HepG2 (cell line): ENCODE data around the gene SLC17A9. TPM values are rescaled to one million over a fixed set of nuclear protein-coding genes. Genes with fewer than 3 reads are reported as not detected.

Experiments used
- EED ChIP-seq: sonication (generic); formaldehyde crosslinking; IDR thresholded peaks from 2 replicates; pipeline ENCODE4 v1.5.0; 2020; ENCODE audit warnings: mild to moderate bottlenecking, missing genetic modification reagents
- MIER3 ChIP-seq: IDR thresholded peaks from 2 replicates; pipeline ENCODE4 v1.6.1; 2016; ENCODE audit warnings: missing compliant biosample characterization, borderline replicate concordance
- MXD4 ChIP-seq: IDR thresholded peaks from 2 replicates; pipeline ENCODE4 v1.6.1; 2016; ENCODE audit warnings: mild to moderate bottlenecking, missing biosample characterization, missing genetic modification reagents
- PHF8 ChIP-seq: sonication (generic); formaldehyde crosslinking; IDR thresholded peaks from 2 replicates; pipeline ENCODE4 v1.5.0; 2020; ENCODE audit warnings: missing genetic modification reagents
- SOX13 ChIP-seq, 3 experiments: fragments of 450-650 bp in 1 of 3; sonication (generic) in 1 of 3; formaldehyde crosslinking in 1 of 3; IDR thresholded peaks in 2 of 3; conservative IDR thresholded peaks in 1 of 3; 2 replicates each; pipeline versions ENCODE4 v1.5.0 to v1.6.1; 2016 to 2020; ENCODE audit warnings: antibody characterized with exemption in 1 of 3, mild to moderate bottlenecking in 1 of 3, missing compliant biosample characterization in 1 of 3, missing genetic modification reagents in 1 of 3, moderate library complexity in 1 of 3
- ZNF713 ChIP-seq: sonication (generic); formaldehyde crosslinking; IDR thresholded peaks from 2 replicates; pipeline ENCODE4 v1.4.0; 2020; ENCODE audit warnings: mild to moderate bottlenecking, missing genetic modification reagents
- polyA plus RNA-seq, 8 experiments: library from polyadenylated mRNA; depleted of rRNA in 3 of 8; stranded (reverse) in 7 of 8; unstranded in 1 of 8; fragments of >200 nt; fragmentation: Illumina TruSeq in 4 of 8; extraction: Trizol in 4 of 8; gene quantifications; 2 replicates each; pipeline versions ENCODE4 v1.2.1 to v1.2.3, GENCODE V29; 2011 to 2016; ENCODE audit warnings: low read depth in 4 of 8, missing spikeins in 1 of 8, mixed read lengths in 1 of 8; ENCODE audit not compliant: insufficient read depth in 1 of 8
- total RNA-seq, 5 experiments: library from RNA; depleted of rRNA; stranded (reverse); fragments of >200 nt; fragmentation: Illumina TruSeq; extraction: Trizol; gene quantifications; 2 replicates each; pipeline ENCODE4 v1.2.3, GENCODE V29; 2016; ENCODE audit warnings: low read depth in 1 of 5
- TF ChIP-seq, protein P1 (sequence below): sonication (generic); formaldehyde crosslinking; IDR thresholded peaks from 2 replicates; pipeline ENCODE4 v1.5.1; 2020; ENCODE audit warnings: missing genetic modification reagents, mild to moderate bottlenecking, borderline replicate concordance
- TF ChIP-seq, protein P2 (sequence below): fragments of 450-650 bp; IDR thresholded peaks from 2 replicates; pipeline ENCODE4 v1.6.1; 2016
- TF ChIP-seq, protein P3 (sequence below): sonication (generic); formaldehyde crosslinking; IDR thresholded peaks from 2 replicates; pipeline ENCODE4 v1.4.0; 2020; ENCODE audit warnings: mild to moderate bottlenecking, missing genetic modification reagents
- TF ChIP-seq, protein P4 (sequence below): sonication (generic); formaldehyde crosslinking; IDR thresholded peaks from 2 replicates; pipeline ENCODE4 v1.9.0; 2021; ENCODE audit warnings: missing genetic modification reagents, borderline replicate concordance
- TF ChIP-seq, protein P5 (sequence below): sonication (generic); formaldehyde crosslinking; IDR thresholded peaks from 2 replicates; pipeline ENCODE4 v1.4.0; 2020; ENCODE audit warnings: missing genetic modification reagents, borderline replicate concordance

Gene SLC17A9
- total and polyA plus RNA-seq, 2 of the 13 experiments (the other 11 are each of a cell fraction or from before 2014, with no cell fraction given): 110 to 191 TPM

DNA sequence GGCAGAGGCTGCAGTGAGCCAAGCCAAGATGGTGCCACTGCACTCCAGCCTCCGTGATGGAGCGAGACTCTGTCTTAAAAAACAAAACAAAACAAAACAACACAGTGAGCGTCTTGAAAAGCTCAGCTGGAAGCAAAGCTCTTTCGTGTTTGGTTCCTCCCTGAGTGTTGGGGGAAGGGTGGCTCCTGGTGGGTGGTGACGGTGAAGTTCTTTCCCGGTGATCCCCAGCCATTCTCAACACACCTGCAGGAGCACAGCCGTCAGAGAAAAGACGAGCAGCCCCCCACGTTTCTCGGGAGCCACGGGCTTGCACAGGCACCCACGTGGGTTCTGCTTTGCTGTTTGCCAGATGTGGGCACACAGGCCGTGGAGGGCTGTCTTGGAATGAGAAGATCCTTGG is 51.0 kb downstream of the SLC17A9 start (continued):
- TF ChIP-seq, protein P1, sequence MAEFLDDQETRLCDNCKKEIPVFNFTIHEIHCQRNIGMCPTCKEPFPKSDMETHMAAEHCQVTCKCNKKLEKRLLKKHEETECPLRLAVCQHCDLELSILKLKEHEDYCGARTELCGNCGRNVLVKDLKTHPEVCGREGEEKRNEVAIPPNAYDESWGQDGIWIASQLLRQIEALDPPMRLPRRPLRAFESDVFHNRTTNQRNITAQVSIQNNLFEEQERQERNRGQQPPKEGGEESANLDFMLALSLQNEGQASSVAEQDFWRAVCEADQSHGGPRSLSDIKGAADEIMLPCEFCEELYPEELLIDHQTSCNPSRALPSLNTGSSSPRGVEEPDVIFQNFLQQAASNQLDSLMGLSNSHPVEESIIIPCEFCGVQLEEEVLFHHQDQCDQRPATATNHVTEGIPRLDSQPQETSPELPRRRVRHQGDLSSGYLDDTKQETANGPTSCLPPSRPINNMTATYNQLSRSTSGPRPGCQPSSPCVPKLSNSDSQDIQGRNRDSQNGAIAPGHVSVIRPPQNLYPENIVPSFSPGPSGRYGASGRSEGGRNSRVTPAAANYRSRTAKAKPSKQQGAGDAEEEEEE: no peak
- TF ChIP-seq MXD4 (no peak), SOX13 (IDR thresholded peaks at IDR 0.05) (no peak), SOX13 (CRISPR knock-in tag; conservative IDR thresholded peaks at IDR 0.05 in 1 of 2, IDR thresholded peaks at IDR 0.05 in 1 of 2) (no peak), ZNF713 (CRISPR knock-in tag) (no peak), EED (CRISPR knock-in tag) (no peak), MIER3 (CRISPR knock-in tag) (no peak), PHF8 (CRISPR knock-in tag) (no peak)
- TF ChIP-seq, protein P2, sequence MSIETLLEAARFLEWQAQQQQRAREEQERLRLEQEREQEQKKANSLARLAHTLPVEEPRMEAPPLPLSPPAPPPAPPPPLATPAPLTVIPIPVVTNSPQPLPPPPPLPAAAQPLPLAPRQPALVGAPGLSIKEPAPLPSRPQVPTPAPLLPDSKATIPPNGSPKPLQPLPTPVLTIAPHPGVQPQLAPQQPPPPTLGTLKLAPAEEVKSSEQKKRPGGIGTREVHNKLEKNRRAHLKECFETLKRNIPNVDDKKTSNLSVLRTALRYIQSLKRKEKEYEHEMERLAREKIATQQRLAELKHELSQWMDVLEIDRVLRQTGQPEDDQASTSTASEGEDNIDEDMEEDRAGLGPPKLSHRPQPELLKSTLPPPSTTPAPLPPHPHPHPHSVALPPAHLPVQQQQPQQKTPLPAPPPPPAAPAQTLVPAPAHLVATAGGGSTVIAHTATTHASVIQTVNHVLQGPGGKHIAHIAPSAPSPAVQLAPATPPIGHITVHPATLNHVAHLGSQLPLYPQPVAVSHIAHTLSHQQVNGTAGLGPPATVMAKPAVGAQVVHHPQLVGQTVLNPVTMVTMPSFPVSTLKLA: peak; percentile 55
- TF ChIP-seq, protein P3, sequence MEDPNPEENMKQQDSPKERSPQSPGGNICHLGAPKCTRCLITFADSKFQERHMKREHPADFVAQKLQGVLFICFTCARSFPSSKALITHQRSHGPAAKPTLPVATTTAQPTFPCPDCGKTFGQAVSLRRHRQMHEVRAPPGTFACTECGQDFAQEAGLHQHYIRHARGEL (CRISPR knock-in tag): no peak
- TF ChIP-seq, protein P4, sequence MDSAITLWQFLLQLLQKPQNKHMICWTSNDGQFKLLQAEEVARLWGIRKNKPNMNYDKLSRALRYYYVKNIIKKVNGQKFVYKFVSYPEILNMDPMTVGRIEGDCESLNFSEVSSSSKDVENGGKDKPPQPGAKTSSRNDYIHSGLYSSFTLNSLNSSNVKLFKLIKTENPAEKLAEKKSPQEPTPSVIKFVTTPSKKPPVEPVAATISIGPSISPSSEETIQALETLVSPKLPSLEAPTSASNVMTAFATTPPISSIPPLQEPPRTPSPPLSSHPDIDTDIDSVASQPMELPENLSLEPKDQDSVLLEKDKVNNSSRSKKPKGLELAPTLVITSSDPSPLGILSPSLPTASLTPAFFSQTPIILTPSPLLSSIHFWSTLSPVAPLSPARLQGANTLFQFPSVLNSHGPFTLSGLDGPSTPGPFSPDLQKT (CRISPR knock-in tag): no peak
- TF ChIP-seq, protein P5, sequence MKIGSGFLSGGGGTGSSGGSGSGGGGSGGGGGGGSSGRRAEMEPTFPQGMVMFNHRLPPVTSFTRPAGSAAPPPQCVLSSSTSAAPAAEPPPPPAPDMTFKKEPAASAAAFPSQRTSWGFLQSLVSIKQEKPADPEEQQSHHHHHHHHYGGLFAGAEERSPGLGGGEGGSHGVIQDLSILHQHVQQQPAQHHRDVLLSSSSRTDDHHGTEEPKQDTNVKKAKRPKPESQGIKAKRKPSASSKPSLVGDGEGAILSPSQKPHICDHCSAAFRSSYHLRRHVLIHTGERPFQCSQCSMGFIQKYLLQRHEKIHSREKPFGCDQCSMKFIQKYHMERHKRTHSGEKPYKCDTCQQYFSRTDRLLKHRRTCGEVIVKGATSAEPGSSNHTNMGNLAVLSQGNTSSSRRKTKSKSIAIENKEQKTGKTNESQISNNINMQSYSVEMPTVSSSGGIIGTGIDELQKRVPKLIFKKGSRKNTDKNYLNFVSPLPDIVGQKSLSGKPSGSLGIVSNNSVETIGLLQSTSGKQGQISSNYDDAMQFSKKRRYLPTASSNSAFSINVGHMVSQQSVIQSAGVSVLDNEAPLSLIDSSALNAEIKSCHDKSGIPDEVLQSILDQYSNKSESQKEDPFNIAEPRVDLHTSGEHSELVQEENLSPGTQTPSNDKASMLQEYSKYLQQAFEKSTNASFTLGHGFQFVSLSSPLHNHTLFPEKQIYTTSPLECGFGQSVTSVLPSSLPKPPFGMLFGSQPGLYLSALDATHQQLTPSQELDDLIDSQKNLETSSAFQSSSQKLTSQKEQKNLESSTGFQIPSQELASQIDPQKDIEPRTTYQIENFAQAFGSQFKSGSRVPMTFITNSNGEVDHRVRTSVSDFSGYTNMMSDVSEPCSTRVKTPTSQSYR (CRISPR knock-in tag): no peak
